ENCODE data around the gene GPR68. TPM values are rescaled to one million over a fixed set of nuclear protein-coding genes. Genes with fewer than 3 reads are reported as not detected.

GPR68 gene
- total and polyA plus RNA-seq, 2 of the 4 experiments (the other 2 are of a cell fraction): 0.72 to 0.94 TPM

- no peaks in the 10 kb centered on the region for H3K9me1 ChIP-seq (ENCODE audit: insufficient read depth, low read length)
- intact Hi-C loops (cut with micrococcal nuclease): no loop called here
- WGBS, 2 experiments (ENCODE audit: extremely low coverage in 2 of 2, insufficient read length in 1 of 2): no CpG with 5 or more reads among the region's 1 CpG
- H3K4ac ChIP-seq (ENCODE audit: low read depth, low read length): no peak overlapping the region
- H3K9ac ChIP-seq (ENCODE audit: low read depth, low read length): no peak overlapping the region
- H3K27me3 ChIP-seq (ENCODE audit: control insufficient read depth, insufficient read depth, low read length): peaks cover 26% of the 10 kb centered on the region; the same call in 1 of the 2 replicates
- H3K27ac ChIP-seq (ENCODE audit: insufficient read depth, low read length): no peak overlapping the region
- BruUV-seq (replicated peaks): no TSS peak
- no peak overlapping the region for H3K23ac ChIP-seq (ENCODE audit: low read depth, low read length)
- H3K4me2 ChIP-seq (ENCODE audit: low read depth, low read length): no peak overlapping the region
- H3K4me3 ChIP-seq (ENCODE audit: insufficient read depth, low read depth, low read length): no peak overlapping the region
- ChIA-PET CTCF (interaction anchor here (0.6 to 1.0 kb wide), 2 partner anchors 22 to 101 kb away, joined by 3 read pairs; no protein-coding TSS in a partner anchor), POLR2A (ENCODE audit: unreplicated experiment) (no interaction called here)
- no peaks in the 10 kb centered on the region for H4K20me1 ChIP-seq (ENCODE audit: insufficient read depth, low read length)
- ATAC-seq (ENCODE audit: low read depth) (no peak), DNase-seq (no peak)
- H4K91ac ChIP-seq (ENCODE audit: insufficient read depth, low read depth, low read length): no peak overlapping the region
- H3K36me3 ChIP-seq (ENCODE audit: control insufficient read depth, insufficient read depth, low read length): no peaks in the 10 kb centered on the region
- H3K56ac ChIP-seq (ENCODE audit: extremely low read depth, insufficient read depth, low read length): no peak overlapping the region
- H3K9me3 ChIP-seq (ENCODE audit: control insufficient read depth, insufficient read depth, low read length): peaks cover 3% of the 10 kb centered on the region; the same call in 1 of the 2 replicates
- H3K4me1 ChIP-seq (ENCODE audit: control insufficient read depth, insufficient read depth, low read length): peaks cover 2% of the 10 kb centered on the region; the same call in 1 of the 2 replicates
- H4K5ac ChIP-seq (ENCODE audit: low read depth, low read length): no peak overlapping the region
- dilution Hi-C loops (cut with HindIII; ENCODE audit: low sequenced_read_pairs, unreplicated experiment): no loop called here
- H2BK120ac ChIP-seq (ENCODE audit: low read depth, low read length): no peak overlapping the region
- no peak overlapping the region for H2BK20ac ChIP-seq (ENCODE audit: low read depth, low read length)
- H2BK5ac ChIP-seq (ENCODE audit: low read depth, low read length, poor library complexity, severe bottlenecking): no peak overlapping the region
- H4K8ac ChIP-seq (ENCODE audit: low read depth in 2 of 2, low read length in 2 of 2): no peak overlapping the region
- H2BK15ac ChIP-seq (ENCODE audit: low read depth, low read length): no peak overlapping the region
- in situ Hi-C loops (cut with MboI; ENCODE audit: low sequenced_read_pairs): no loop called here
- no peak overlapping the region for H2AFZ ChIP-seq (replicated peaks; ENCODE audit: low read length, poor library complexity)
- H2AK9ac ChIP-seq (replicated peaks; ENCODE audit: low read depth, low read length, poor library complexity): no peak overlapping the region
- no peak overlapping the region for H2AK5ac ChIP-seq (ENCODE audit: low read depth, low read length)
- H3K18ac ChIP-seq (ENCODE audit: low read depth, low read length): no peak overlapping the region
- no peak overlapping the region for H3K14ac ChIP-seq (replicated peaks; ENCODE audit: low read depth, low read length)
- H3K79me1 ChIP-seq (ENCODE audit: low read depth in 1 of 2, low read length in 2 of 2): no peaks in the 10 kb centered on the region
- TF ChIP-seq BHLHE40 (IDR thresholded peaks at IDR 0.05; ENCODE audit: low read depth, low read length) (no peak), CEBPB (IDR thresholded peaks at IDR 0.05; ENCODE audit: low read depth, low read length) (no peak), FOS (IDR thresholded peaks at IDR 0.05; ENCODE audit: low read depth, low read length) (no peak), RFX5 (IDR thresholded peaks at IDR 0.05; ENCODE audit: low read depth, low read length) (no peak), MXI1 (IDR thresholded peaks at IDR 0.05; ENCODE audit: borderline replicate concordance, low read depth, low read length) (no peak), CHD1 (IDR thresholded peaks at IDR 0.05; ENCODE audit: low read depth, low read length) (no peak), CTCF (conservative IDR thresholded peaks at IDR 0.05; ENCODE audit: low read depth, low read length) (no peak), ELK1 (IDR thresholded peaks at IDR 0.05; ENCODE audit: borderline replicate concordance, low read depth, low read length) (no peak), SMC3 (IDR thresholded peaks at IDR 0.05; ENCODE audit: low read depth, low read length) (no peak), USF2 (IDR thresholded peaks at IDR 0.05; ENCODE audit: low read depth, low read length) (no peak), RCOR1 (IDR thresholded peaks at IDR 0.05; ENCODE audit: insufficient replicate concordance, low read length) (no peak), POLR2A (IDR thresholded peaks at IDR 0.05; ENCODE audit: low read depth, low read length) (no peak)
Observed at GRCh38 chr14:91256661-91257060, 12.2 kb upstream of the GPR68 start.

All from IMR-90 (cell line).